ENCODE measurements around the gene IGF2BP2. TPM values are rescaled to one million over a fixed set of nuclear protein-coding genes. Genes with fewer than 3 reads are reported as not detected.

Gene IGF2BP2
- total RNA-seq, 6 experiments from 2014 or later, result 97.2 to 111 (median 100.0) TPM

GRCh38 chr3:185827595-185828344, 2.9 kb upstream of the IGF2BP2 start:
- no peak overlapping the region for H3K27ac Mint-ChIP-seq

GRCh38 chr3:185825639-185826481, 1.0 kb upstream of the IGF2BP2 start:
- Mint-ChIP-seq H3K4me1 (ENCODE audit: low read depth) (peaks cover 30% of the 10 kb centered on the region), H3K27me3 (ENCODE audit: insufficient read depth) (no peaks in the 10 kb centered on the region), H3K9me3 (no peaks in the 10 kb centered on the region), H3K27ac (peak overlapping the region; percentile 73), H3K36me3 (ENCODE audit: low read depth) (peaks cover 33% of the 10 kb centered on the region), H3K4me3 (peak overlapping the region; percentile 89)
- no peak for DNase-seq
- TF ChIP-seq, protein P1, sequence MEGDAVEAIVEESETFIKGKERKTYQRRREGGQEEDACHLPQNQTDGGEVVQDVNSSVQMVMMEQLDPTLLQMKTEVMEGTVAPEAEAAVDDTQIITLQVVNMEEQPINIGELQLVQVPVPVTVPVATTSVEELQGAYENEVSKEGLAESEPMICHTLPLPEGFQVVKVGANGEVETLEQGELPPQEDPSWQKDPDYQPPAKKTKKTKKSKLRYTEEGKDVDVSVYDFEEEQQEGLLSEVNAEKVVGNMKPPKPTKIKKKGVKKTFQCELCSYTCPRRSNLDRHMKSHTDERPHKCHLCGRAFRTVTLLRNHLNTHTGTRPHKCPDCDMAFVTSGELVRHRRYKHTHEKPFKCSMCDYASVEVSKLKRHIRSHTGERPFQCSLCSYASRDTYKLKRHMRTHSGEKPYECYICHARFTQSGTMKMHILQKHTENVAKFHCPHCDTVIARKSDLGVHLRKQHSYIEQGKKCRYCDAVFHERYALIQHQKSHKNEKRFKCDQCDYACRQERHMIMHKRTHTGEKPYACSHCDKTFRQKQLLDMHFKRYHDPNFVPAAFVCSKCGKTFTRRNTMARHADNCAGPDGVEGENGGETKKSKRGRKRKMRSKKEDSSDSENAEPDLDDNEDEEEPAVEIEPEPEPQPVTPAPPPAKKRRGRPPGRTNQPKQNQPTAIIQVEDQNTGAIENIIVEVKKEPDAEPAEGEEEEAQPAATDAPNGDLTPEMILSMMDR (IDR thresholded peaks at IDR 0.05), result no peak

More at GRCh38 chr3:185827595-185828344, 2.9 kb upstream of the IGF2BP2 start:
- Mint-ChIP-seq H3K27me3 (ENCODE audit: insufficient read depth) (no peaks in the 10 kb centered on the region), H3K4me3 (no peak overlapping the region), H3K4me1 (ENCODE audit: low read depth) (peaks cover 15% of the 10 kb centered on the region), H3K36me3 (ENCODE audit: low read depth) (peaks cover 33% of the 10 kb centered on the region), H3K9me3 (no peaks in the 10 kb centered on the region)
- DNase-seq, result no peak
- TF ChIP-seq, protein P1 (IDR thresholded peaks at IDR 0.05), result no peak

DNA sequence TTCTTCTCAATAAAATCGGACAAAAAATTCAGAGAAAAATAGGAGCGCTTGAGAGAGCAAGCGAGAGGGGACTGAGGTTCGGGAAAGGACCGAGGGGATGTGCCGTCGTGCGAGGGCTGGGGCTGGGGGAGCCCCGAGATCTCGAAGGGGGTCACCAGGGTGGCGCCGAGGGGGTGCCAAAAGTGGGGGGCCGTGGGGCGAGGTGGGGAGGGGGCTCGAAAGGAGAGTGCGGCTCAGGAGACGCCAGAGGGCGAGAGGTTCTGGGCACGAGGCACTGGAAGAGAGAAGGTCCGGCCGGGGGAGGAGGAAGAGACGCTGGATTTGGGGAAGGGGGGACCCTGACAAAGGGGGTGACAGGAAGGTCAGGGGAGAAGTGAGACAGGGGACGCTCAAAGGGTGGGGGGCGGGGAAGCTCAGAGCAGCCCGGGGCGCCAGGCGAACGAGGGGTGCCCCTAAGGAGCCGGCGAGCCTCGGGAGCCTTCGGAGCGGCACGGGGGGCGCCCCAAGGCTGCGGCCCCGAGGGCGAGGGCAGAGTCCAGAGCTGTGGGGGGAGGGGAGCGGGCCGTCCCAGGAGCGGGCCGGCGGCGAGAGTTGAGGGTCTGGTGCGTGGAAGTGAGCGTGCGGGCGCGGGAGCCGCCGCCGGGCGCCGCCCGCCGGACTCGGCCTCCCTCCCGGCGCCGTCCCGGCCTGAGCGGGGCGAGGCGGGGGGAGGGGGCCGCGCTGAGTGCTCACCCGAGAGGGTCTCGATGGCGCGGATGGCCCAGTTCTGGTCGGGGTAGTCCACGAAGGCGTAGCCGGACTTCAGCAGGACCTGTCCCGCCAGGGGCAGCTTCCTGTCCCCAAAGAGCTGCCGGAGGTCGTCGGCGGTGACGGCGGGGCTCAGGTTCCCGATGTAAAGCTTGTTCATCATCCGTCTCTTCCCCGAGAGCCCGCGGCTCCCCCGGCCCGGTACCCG, 514 bp downstream of the IGF2BP2 start:
- H3K4me1 Mint-ChIP-seq (ENCODE audit: low read depth), result peaks cover 46% of the 10 kb centered on the region
- H3K9me3 Mint-ChIP-seq, result no peaks in the 10 kb centered on the region
- no peak for DNase-seq
- H3K36me3 Mint-ChIP-seq (ENCODE audit: low read depth), result peaks cover 21% of the 10 kb centered on the region
- TF ChIP-seq, protein P1 (IDR thresholded peaks at IDR 0.05), result no peak
- peak overlapping the region; percentile 95 for H3K4me3 Mint-ChIP-seq
- H3K27ac Mint-ChIP-seq, result peak overlapping the region; percentile 96
- H3K27me3 Mint-ChIP-seq (ENCODE audit: insufficient read depth), result no peaks in the 10 kb centered on the region

DNA sequence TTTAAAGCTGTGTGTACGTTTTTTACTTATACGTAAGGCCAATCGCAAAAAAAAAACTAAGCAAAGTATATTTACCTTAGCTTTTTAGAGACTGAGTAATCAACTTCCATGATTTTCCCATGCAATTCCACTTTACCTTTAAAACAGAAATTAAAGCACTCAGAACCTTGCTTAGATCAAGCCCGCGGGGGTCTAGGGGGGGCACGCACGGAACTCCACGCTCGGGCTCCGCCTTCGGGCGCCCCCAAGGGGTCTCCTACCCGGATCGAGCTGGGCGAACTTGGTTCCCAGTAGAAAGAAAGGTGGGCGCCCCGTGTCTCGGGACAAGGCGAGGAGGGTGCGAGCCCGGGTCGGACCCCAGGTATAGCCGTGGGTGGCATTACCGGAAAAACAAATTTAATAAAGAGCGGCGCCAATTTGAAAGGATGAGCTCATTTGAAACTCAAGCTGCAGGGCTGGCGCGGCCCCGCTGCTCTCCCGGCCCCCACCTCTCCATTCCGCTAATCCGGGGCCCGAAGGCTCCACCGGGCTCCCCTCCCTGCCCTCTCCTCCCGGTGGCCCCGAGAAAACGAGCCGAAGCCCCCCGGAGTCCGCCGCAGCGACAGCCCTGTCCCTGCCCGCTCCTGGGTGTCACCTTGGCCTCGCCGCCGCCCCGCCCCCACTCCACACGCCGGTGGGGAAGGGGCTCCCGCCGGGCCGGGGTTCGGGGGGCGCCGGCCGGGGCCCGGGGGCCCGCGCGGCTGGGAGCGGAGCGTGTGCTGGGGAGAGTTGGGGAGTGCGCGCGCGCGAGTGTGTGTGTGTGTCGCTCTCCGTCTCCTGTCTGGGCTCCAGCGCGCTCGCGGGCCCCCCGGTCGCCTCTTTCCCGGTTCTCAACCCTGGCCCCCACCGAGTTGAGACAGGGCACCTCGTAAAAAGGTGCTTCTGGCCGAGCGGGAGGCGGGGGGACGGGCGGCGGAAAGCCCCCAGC, 1.5 kb downstream of the IGF2BP2 start:
- Mint-ChIP-seq H3K27ac (peak overlapping the region; percentile 96), H3K4me1 (ENCODE audit: low read depth) (peaks cover 55% of the 10 kb centered on the region), H3K4me3 (peak overlapping the region; percentile 95), H3K27me3 (ENCODE audit: insufficient read depth) (no peaks in the 10 kb centered on the region), H3K9me3 (no peaks in the 10 kb centered on the region), H3K36me3 (ENCODE audit: low read depth) (peaks cover 16% of the 10 kb centered on the region)
- TF ChIP-seq, protein P1 (IDR thresholded peaks at IDR 0.05), result peak; percentile 35; the same call in 1 of the 2 replicates
- DNase-seq, result no peak
